HepG2 (cell line): Measurements from ENCODE around the gene CAPN12. TPM values are rescaled to one million over a fixed set of nuclear protein-coding genes. Genes with fewer than 3 reads are reported as not detected.

Experiments
- CHD2 ChIP-seq: IDR thresholded peaks from 2 replicates; pipeline ENCODE4 v1.6.1; 2011; ENCODE audit warnings: low read depth, low read length, improper control_type of control experiment
- FLYWCH1 ChIP-seq: sonication (generic); formaldehyde crosslinking; IDR thresholded peaks from 2 replicates; pipeline ENCODE4 v1.8.1; 2023; ENCODE audit warnings: mild to moderate bottlenecking, missing genetic modification reagents
- IRX3 ChIP-seq: sonication (generic); formaldehyde crosslinking; IDR thresholded peaks from 2 replicates; pipeline ENCODE4 v1.8.1; 2023; ENCODE audit warnings: mild to moderate bottlenecking, low read depth, missing genetic modification reagents, borderline replicate concordance
- KDM4B ChIP-seq: sonication (generic); formaldehyde crosslinking; IDR thresholded peaks from 2 replicates; pipeline ENCODE4 v1.4.0; 2020; ENCODE audit warnings: missing genetic modification reagents
- MEF2D ChIP-seq: sonication (generic); formaldehyde crosslinking; IDR thresholded peaks from 2 replicates; pipeline ENCODE4 v1.5.1; 2020; ENCODE audit warnings: mild to moderate bottlenecking, missing genetic modification reagents
- NFYB ChIP-seq: sonication (generic); formaldehyde crosslinking; IDR thresholded peaks from 2 replicates; pipeline ENCODE4 v1.4.0; 2020; ENCODE audit warnings: missing genetic modification reagents
- PLRG1 ChIP-seq: fragments of 450-650 bp; conservative IDR thresholded peaks from 2 replicates; pipeline ENCODE4 v1.6.1; 2016
- RBM39 ChIP-seq: fragments of 200-400 bp; formaldehyde crosslinking; IDR thresholded peaks from one replicate; pipeline ENCODE4 v1.6.1; 2018; ENCODE audit warnings: antibody characterized with exemption, mild to moderate bottlenecking, low read depth, low read length; ENCODE audit not compliant: poor library complexity, severe bottlenecking
- SMAD1 ChIP-seq: sonication (generic); formaldehyde crosslinking; IDR thresholded peaks from 2 replicates; pipeline ENCODE4 v1.4.0; 2020; ENCODE audit warnings: missing genetic modification reagents, low read depth, mild to moderate bottlenecking, borderline replicate concordance
- SRSF1 ChIP-seq: fragments of 200-400 bp; formaldehyde crosslinking; optimal IDR thresholded peaks from 2 replicates; pipeline ENCODE3; 2017; ENCODE audit warnings: mild to moderate bottlenecking, low read depth, low read length, moderate library complexity
- TCF7L2 ChIP-seq: IDR thresholded peaks from 2 replicates; pipeline ENCODE4 v1.6.1; 2011; ENCODE audit warnings: mild to moderate bottlenecking, low read depth, low read length, moderate library complexity
- XBP1 ChIP-seq: sonication (generic); formaldehyde crosslinking; IDR thresholded peaks from 2 replicates; pipeline ENCODE4 v1.5.0; 2020; ENCODE audit warnings: missing genetic modification reagents
- YY1 ChIP-seq: IDR thresholded peaks from 2 replicates; pipeline ENCODE4 v1.6.1; 2011; ENCODE audit warnings: low read length, low read depth, moderate library complexity, mild to moderate bottlenecking; ENCODE audit not compliant: insufficient read depth, insufficient replicate concordance
- ZBTB7A ChIP-seq: sonication (generic); formaldehyde crosslinking; IDR thresholded peaks from 2 replicates; pipeline ENCODE4 v1.8.0; 2022; ENCODE audit warnings: mild to moderate bottlenecking, missing genetic modification reagents
- ZNF124 ChIP-seq: sonication (generic); formaldehyde crosslinking; IDR thresholded peaks from 2 replicates; pipeline ENCODE4 v1.4.0; 2020; ENCODE audit warnings: missing genetic modification reagents
- ZNF44 ChIP-seq: sonication (generic); formaldehyde crosslinking; IDR thresholded peaks from 2 replicates; pipeline ENCODE4 v1.5.1; 2020; ENCODE audit warnings: mild to moderate bottlenecking, missing genetic modification reagents
- ZNF549 ChIP-seq: sonication (generic); formaldehyde crosslinking; IDR thresholded peaks from 2 replicates; pipeline ENCODE4 v1.5.0; 2020; ENCODE audit warnings: missing genetic modification reagents
- ZNF563 ChIP-seq: sonication (generic); formaldehyde crosslinking; IDR thresholded peaks from 2 replicates; pipeline ENCODE4 v1.8.0; 2022; ENCODE audit warnings: mild to moderate bottlenecking, moderate library complexity, missing genetic modification reagents
- ZNF724P ChIP-seq: sonication (generic); formaldehyde crosslinking; IDR thresholded peaks from 2 replicates; pipeline ENCODE4 v1.8.0; 2022; ENCODE audit warnings: missing genetic modification reagents, borderline replicate concordance
- ZSCAN20 ChIP-seq: sonication (generic); formaldehyde crosslinking; IDR thresholded peaks from 2 replicates; pipeline ENCODE4 v1.4.0; 2020; ENCODE audit warnings: missing genetic modification reagents, mild to moderate bottlenecking, borderline replicate concordance
- ZSCAN21 ChIP-seq: sonication (generic); formaldehyde crosslinking; IDR thresholded peaks from 2 replicates; pipeline ENCODE4 v1.8.0; 2022; ENCODE audit warnings: mild to moderate bottlenecking, missing genetic modification reagents, moderate library complexity, borderline replicate concordance
- polyA plus RNA-seq, 8 experiments: library from polyadenylated mRNA; depleted of rRNA in 3 of 8; stranded (reverse) in 7 of 8; unstranded in 1 of 8; fragments of >200 nt; fragmentation: Illumina TruSeq in 4 of 8; extraction: Trizol in 4 of 8; gene quantifications; 2 replicates each; pipeline versions ENCODE4 v1.2.1 to v1.2.3, GENCODE V29; 2011 to 2016; ENCODE audit warnings: low read depth in 4 of 8, missing spikeins in 1 of 8, mixed read lengths in 1 of 8; ENCODE audit not compliant: insufficient read depth in 1 of 8
- total RNA-seq, 5 experiments: library from RNA; depleted of rRNA; stranded (reverse); fragments of >200 nt; fragmentation: Illumina TruSeq; extraction: Trizol; gene quantifications; 2 replicates each; pipeline ENCODE4 v1.2.3, GENCODE V29; 2016; ENCODE audit warnings: low read depth in 1 of 5
- TF ChIP-seq, protein P1 (sequence below): sonication (generic); formaldehyde crosslinking; IDR thresholded peaks from 2 replicates; pipeline ENCODE4 v1.5.0; 2020; ENCODE audit warnings: missing genetic modification reagents
- TF ChIP-seq, protein P2 (sequence below): sonication (generic); formaldehyde crosslinking; IDR thresholded peaks from 2 replicates; pipeline ENCODE4 v1.5.1; 2020; ENCODE audit warnings: missing genetic modification reagents, mild to moderate bottlenecking, borderline replicate concordance
- TF ChIP-seq, protein P3 (sequence below), 2 experiments: fragments of 450-650 bp in 1 of 2; sonication (generic) in 1 of 2; formaldehyde crosslinking; IDR thresholded peaks; 2 replicates each; pipeline versions ENCODE4 v1.5.0 to v1.8.0; 2020 to 2022; ENCODE audit warnings: mild to moderate bottlenecking in 1 of 2, missing genetic modification reagents in 1 of 2
- TF ChIP-seq, protein P4 (sequence below): sonication (generic); formaldehyde crosslinking; IDR thresholded peaks from 2 replicates; pipeline ENCODE4 v1.5.1; 2020; ENCODE audit warnings: mild to moderate bottlenecking, missing genetic modification reagents, borderline replicate concordance
- TF ChIP-seq, protein P5 (sequence below): sonication (generic); formaldehyde crosslinking; IDR thresholded peaks from 2 replicates; pipeline ENCODE4 v1.5.0; 2020; ENCODE audit warnings: missing genetic modification reagents

The CAPN12 gene
- total and polyA plus RNA-seq, 2 of the 13 experiments (the other 11 are each of a cell fraction or from before 2014, with no cell fraction given) = 1.6 to 13.6 TPM

DNA sequence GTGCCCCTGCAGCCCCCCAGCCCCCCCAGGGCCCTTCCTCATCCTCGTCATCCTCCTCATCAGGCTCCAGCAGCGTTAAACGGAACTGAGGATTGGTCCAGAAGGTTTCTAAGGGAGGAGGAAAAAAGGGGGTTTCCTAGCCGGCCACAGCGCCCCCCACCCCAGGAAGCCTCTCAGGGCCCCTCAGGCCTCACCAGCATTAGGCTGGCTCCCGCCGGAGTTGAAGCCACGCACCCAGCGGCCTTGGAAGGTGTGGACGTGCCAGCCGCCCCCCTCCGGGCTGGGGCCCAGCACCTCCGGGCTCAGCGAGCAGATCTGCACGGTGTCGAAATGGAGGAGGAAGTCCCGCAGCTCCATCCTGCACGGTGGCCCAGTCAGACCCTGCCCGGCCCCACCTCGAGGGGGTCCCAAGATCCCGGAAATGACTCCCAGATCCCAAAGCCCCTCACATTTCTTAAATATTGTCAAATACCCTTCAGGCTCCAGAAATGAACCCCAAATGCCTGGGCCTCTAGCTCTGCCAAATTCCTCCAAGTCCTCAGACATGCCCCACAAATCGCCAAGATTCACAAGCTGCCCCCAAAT is 6.9 kb downstream of the CAPN12 start (continued):
- TF ChIP-seq, protein P1, sequence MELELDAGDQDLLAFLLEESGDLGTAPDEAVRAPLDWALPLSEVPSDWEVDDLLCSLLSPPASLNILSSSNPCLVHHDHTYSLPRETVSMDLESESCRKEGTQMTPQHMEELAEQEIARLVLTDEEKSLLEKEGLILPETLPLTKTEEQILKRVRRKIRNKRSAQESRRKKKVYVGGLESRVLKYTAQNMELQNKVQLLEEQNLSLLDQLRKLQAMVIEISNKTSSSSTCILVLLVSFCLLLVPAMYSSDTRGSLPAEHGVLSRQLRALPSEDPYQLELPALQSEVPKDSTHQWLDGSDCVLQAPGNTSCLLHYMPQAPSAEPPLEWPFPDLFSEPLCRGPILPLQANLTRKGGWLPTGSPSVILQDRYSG (CRISPR knock-in tag) = no peak
- no peak for TF ChIP-seq KDM4B (CRISPR knock-in tag)
- TF ChIP-seq ZSCAN21 (CRISPR knock-in tag) = no peak
- no peak for TF ChIP-seq CHD2
- TF ChIP-seq TCF7L2 = no peak
- no peak for TF ChIP-seq RBM39
- TF ChIP-seq PLRG1 = no peak
- TF ChIP-seq NFYB (CRISPR knock-in tag) = no peak
- TF ChIP-seq ZNF44 (CRISPR knock-in tag) = no peak
- no peak for TF ChIP-seq ZNF724P (CRISPR knock-in tag)
- TF ChIP-seq ZBTB7A (CRISPR knock-in tag) = 0 out of 2 replicates have a peak, but pooled peaks have one; percentile 24
- TF ChIP-seq MEF2D (CRISPR knock-in tag) = no peak
- TF ChIP-seq, protein P2, sequence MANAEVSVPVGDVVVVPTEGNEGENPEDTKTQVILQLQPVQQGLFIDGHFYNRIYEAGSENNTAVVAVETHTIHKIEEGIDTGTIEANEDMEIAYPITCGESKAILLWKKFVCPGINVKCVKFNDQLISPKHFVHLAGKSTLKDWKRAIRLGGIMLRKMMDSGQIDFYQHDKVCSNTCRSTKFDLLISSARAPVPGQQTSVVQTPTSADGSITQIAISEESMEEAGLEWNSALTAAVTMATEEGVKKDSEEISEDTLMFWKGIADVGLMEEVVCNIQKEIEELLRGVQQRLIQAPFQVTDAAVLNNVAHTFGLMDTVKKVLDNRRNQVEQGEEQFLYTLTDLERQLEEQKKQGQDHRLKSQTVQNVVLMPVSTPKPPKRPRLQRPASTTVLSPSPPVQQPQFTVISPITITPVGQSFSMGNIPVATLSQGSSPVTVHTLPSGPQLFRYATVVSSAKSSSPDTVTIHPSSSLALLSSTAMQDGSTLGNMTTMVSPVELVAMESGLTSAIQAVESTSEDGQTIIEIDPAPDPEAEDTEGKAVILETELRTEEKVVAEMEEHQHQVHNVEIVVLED (CRISPR knock-in tag) = no peak
- TF ChIP-seq, protein P3, sequence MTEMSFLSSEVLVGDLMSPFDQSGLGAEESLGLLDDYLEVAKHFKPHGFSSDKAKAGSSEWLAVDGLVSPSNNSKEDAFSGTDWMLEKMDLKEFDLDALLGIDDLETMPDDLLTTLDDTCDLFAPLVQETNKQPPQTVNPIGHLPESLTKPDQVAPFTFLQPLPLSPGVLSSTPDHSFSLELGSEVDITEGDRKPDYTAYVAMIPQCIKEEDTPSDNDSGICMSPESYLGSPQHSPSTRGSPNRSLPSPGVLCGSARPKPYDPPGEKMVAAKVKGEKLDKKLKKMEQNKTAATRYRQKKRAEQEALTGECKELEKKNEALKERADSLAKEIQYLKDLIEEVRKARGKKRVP (CRISPR knock-in tag; IDR thresholded peaks at IDR 0.05) = no peak
- TF ChIP-seq ZNF549 (CRISPR knock-in tag) = no peak
- TF ChIP-seq SRSF1 = no peak
- TF ChIP-seq, protein P4, sequence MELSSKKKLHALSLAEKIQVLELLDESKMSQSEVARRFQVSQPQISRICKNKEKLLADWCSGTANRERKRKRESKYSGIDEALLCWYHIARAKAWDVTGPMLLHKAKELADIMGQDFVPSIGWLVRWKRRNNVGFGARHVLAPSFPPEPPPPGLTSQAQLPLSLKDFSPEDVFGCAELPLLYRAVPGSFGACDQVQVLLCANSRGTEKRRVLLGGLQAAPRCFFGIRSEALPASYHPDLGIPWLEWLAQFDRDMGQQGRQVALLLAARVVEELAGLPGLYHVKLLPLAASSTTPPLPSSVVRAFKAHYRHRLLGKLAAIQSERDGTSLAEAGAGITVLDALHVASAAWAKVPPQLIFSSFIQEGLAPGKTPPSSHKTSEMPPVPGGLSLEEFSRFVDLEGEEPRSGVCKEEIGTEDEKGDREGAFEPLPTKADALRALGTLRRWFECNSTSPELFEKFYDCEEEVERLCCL (CRISPR knock-in tag) = no peak
- TF ChIP-seq YY1 = no peak
- TF ChIP-seq IRX3 (CRISPR knock-in tag) = no peak
- no peak; the same call in 1 of the 2 replicates for TF ChIP-seq ZNF563 (CRISPR knock-in tag)
- TF ChIP-seq, protein P5, sequence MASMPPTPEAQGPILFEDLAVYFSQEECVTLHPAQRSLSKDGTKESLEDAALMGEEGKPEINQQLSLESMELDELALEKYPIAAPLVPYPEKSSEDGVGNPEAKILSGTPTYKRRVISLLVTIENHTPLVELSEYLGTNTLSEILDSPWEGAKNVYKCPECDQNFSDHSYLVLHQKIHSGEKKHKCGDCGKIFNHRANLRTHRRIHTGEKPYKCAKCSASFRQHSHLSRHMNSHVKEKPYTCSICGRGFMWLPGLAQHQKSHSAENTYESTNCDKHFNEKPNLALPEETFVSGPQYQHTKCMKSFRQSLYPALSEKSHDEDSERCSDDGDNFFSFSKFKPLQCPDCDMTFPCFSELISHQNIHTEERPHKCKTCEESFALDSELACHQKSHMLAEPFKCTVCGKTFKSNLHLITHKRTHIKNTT (CRISPR knock-in tag) = no peak
- TF ChIP-seq SMAD1 = no peak
- TF ChIP-seq XBP1 (CRISPR knock-in tag) = no peak
- no peak for TF ChIP-seq ZSCAN20 (CRISPR knock-in tag)
- TF ChIP-seq FLYWCH1 (CRISPR knock-in tag) = no peak
- TF ChIP-seq ZNF124 (CRISPR knock-in tag) = no peak
